Breast epithelium (tissue), 4 donors: ENCODE data around the gene PMP22. TPM values are rescaled to one million over a fixed set of nuclear protein-coding genes. Genes with fewer than 3 reads are reported as not detected.

ENCODE experiments used
- DNase-seq, 2 donors: peaks; one replicate each; pipeline ENCODE4 v3.0.0-alpha.2; 2019; ENCODE audit warnings: low spot score in 2 of 2
- H3K27ac ChIP-seq, 2 donors: fragments of 200-600 bp; sonication (generic) in 1 of 2; one replicate each; pipeline ENCODE4 v1.5.1; 2016 to 2019; ENCODE audit warnings: mild to moderate bottlenecking in 1 of 2
- H3K27me3 ChIP-seq, 2 donors: fragments of 200-600 bp; sonication (generic) in 1 of 2; one replicate each; pipeline versions ENCODE4 v1.5.1 to v1.6.0; 2017 to 2019; ENCODE audit warnings: control low read depth in 1 of 2, mild to moderate bottlenecking in 1 of 2
- H3K36me3 ChIP-seq: fragments of 200-600 bp; one replicate; pipeline ENCODE4 v1.5.1; 2019
- H3K4me1 ChIP-seq, 2 donors: fragments of 200-600 bp; sonication (generic); one replicate each; pipeline ENCODE4 v1.5.1; 2016 to 2019; ENCODE audit warnings: control low read depth in 1 of 2
- H3K4me3 ChIP-seq, 3 donors: fragments of 200-600 bp; sonication (generic); 1 replicate in 2 of 3; 2 replicates in 1 of 3; pipeline ENCODE4 v1.5.1; 2016 to 2019; ENCODE audit warnings: mild to moderate bottlenecking in 3 of 3, moderate library complexity in 2 of 3
- H3K9me3 ChIP-seq, 2 donors: fragments of 200-600 bp; sonication (generic) in 1 of 2; one replicate each; pipeline ENCODE4 v1.5.1; 2016 to 2019; ENCODE audit warnings: control low read depth in 1 of 2
- POLR2A ChIP-seq: fragments of 450-650 bp; IDR thresholded peaks from one replicate; pipeline ENCODE4 v1.6.1; 2016; ENCODE audit warnings: antibody characterized with exemption, mild to moderate bottlenecking, moderate library complexity
- POLR2AphosphoS5 ChIP-seq, 3 donors: sonication (generic); formaldehyde crosslinking; IDR thresholded peaks; one replicate each; pipeline ENCODE4 v1.6.1; 2017; ENCODE audit warnings: antibody characterized with exemption in 3 of 3
- intact Hi-C: fragments of 100-400 bp; cut with DNase I; formaldehyde crosslinking; loops from one replicate; pipeline ENCODE4 v1.15.1; 2023; ENCODE audit warnings: low total_unique reads
- total RNA-seq, 3 donors: library from RNA; depleted of rRNA; stranded (reverse); fragments of >200 nt; gene quantifications; one replicate each; pipeline ENCODE4 v1.1.0, GENCODE V29; 2016
- TF ChIP-seq, protein P1 (sequence below), 3 donors: fragments of 450-650 bp; IDR thresholded peaks; one replicate each; pipeline ENCODE4 v1.5.1; 2016 to 2017; ENCODE audit warnings: antibody characterized with exemption in 3 of 3, mild to moderate bottlenecking in 3 of 3, moderate library complexity in 3 of 3

The PMP22 gene
- total RNA-seq, 3 donors from 2014 or later = 114 to 478 (median 152) TPM

DNA sequence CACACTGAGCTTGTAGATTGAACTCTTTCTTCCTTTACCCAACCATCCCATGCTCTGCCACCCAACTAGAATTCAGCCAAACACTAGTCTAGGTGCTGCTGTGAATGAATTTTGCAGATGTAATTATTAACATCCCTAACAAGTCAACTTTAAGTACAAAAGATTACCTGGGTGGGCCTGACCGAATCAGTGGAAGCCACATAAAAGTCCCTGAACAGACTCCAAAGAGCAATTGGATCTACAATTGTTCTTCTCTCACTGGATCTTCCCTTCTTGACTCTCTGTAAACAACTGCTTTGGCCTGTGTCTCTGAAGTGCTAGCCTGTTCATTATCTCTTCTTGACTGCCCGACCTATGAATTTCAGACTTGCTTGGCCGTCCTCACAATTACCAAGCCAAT lies 67.9 kb downstream of the PMP22 start:
- Histone ChIP-seq H3K27ac (no peak overlapping the region), H3K36me3 (no peaks in the 10 kb centered on the region), H3K4me3 (no peak overlapping the region), H3K4me1 (no peaks in the 10 kb centered on the region), H3K9me3 (peaks cover 15 to 31% of the 10 kb centered on the region in 2 donors), H3K27me3 (no peaks in the 10 kb centered on the region)
- no peak for TF ChIP-seq POLR2A
- TF ChIP-seq, protein P1, sequence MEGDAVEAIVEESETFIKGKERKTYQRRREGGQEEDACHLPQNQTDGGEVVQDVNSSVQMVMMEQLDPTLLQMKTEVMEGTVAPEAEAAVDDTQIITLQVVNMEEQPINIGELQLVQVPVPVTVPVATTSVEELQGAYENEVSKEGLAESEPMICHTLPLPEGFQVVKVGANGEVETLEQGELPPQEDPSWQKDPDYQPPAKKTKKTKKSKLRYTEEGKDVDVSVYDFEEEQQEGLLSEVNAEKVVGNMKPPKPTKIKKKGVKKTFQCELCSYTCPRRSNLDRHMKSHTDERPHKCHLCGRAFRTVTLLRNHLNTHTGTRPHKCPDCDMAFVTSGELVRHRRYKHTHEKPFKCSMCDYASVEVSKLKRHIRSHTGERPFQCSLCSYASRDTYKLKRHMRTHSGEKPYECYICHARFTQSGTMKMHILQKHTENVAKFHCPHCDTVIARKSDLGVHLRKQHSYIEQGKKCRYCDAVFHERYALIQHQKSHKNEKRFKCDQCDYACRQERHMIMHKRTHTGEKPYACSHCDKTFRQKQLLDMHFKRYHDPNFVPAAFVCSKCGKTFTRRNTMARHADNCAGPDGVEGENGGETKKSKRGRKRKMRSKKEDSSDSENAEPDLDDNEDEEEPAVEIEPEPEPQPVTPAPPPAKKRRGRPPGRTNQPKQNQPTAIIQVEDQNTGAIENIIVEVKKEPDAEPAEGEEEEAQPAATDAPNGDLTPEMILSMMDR (IDR thresholded peaks at IDR 0.05) = no peak
- no peak for TF ChIP-seq POLR2AphosphoS5 (IDR thresholded peaks at IDR 0.05)
- intact Hi-C loops = no loop called here
- DNase-seq = no peak

DNA sequence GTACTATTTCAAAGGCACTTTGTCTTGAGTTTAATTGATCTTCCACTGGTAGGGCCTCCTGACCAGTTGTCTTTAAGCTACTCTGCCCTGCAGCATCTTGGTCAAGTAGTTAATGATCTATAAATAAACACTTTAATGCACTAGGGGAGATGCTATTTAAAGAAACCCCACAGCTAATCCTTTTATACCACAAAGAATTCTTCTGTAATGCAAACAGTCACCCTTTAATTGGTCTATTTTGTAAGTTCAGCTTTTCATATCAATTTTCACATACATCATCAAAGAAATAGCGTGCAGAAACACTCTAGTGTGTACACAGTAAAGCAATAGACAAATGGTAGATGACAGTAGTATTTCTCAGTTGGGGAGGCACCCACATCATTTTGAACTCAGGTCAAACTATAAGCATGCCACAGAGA lies 70.3 kb downstream of the PMP22 start:
- no peaks in the 10 kb centered on the region for H3K36me3 ChIP-seq
- H3K9me3 ChIP-seq = peaks cover under 1 to 12% of the 10 kb centered on the region in 2 donors
- TF ChIP-seq POLR2AphosphoS5 (IDR thresholded peaks at IDR 0.05) = no peak
- TF ChIP-seq, protein P1 (IDR thresholded peaks at IDR 0.05) = no peak
- TF ChIP-seq POLR2A = no peak
- intact Hi-C loops = no loop called here
- DNase-seq = no peak
- H3K27me3 ChIP-seq = no peaks in the 10 kb centered on the region
- no peak overlapping the region for H3K27ac ChIP-seq
- no peak overlapping the region for H3K4me3 ChIP-seq
- no peaks in the 10 kb centered on the region for H3K4me1 ChIP-seq

DNA sequence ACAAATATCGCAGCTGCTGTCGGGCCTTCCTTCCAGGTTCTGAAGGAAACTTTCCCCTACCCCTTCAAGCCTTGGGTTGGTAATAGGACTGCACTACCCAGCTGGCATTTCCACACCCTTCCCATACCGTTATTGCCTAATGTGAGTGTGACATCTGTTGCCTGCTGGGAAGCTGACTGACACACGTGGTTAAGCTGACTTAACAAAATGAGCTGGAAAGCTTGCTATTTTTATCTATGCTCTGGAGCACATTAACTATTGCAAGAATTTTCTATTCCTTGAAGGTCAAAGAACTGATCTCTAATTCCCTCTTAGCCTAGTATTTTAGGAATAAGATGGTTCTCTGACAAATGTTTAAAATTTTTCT lies 79.5 kb downstream of the PMP22 start:
- Histone ChIP-seq H3K27me3 (no peaks in the 10 kb centered on the region), H3K4me1 (no peaks in the 10 kb centered on the region), H3K27ac (peak overlapping the region in 1 of 2 donors; percentile 9), H3K9me3 (no peaks in the 10 kb centered on the region), H3K36me3 (no peaks in the 10 kb centered on the region), H3K4me3 (no peak overlapping the region)
- intact Hi-C loops = loop anchor here (2.0 kb wide), 1 partner anchor 51 kb away; no protein-coding TSS in a partner anchor
- DNase-seq = no peak
- TF ChIP-seq, protein P1 (IDR thresholded peaks at IDR 0.05) = no peak
- TF ChIP-seq POLR2A (no peak), POLR2AphosphoS5 (IDR thresholded peaks at IDR 0.05) (peak in 2 of 3 donors; percentile 37 to 66)

DNA sequence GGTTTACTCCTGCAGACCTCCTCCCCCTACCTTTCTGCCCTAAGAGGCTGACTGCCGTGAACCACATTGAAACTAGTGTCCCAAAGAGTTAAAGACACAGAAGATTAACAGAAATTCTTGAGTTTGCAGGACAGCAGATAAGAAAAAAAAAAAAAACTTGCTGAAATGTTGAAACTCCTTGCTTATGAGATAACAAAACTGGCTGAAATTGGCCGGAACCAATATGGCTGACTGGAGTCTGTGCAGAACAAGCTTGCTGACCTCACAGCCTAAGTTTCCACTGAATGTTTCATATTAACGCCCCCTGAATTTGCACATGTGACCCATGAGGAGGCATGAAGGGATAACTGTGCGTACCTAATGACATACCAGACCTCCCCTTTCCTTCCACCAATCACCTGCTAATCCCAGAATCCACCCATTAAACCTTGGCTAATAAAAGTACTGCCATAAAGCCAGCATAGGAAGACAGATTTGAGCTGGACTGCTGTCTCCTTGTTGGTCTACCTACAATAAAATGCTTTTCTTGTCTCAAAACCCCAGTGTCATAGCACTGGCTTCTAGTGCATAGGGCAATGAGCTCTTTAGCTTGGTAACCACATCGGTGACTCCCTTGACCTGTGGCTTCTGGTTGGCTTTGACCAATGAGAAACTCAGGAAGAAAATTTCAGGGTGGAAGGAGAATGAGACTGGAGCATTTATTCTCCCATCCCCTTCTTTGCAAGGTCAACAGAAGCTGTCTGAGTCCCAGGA lies 80.1 kb downstream of the PMP22 start:
- Histone ChIP-seq H3K4me1 (no peaks in the 10 kb centered on the region), H3K4me3 (no peak overlapping the region), H3K9me3 (no peaks in the 10 kb centered on the region), H3K36me3 (no peaks in the 10 kb centered on the region), H3K27me3 (no peaks in the 10 kb centered on the region), H3K27ac (peak overlapping the region in 1 of 2 donors; percentile 9)
- no peak for DNase-seq
- TF ChIP-seq POLR2A = no peak
- TF ChIP-seq, protein P1 (IDR thresholded peaks at IDR 0.05) = no peak
- TF ChIP-seq POLR2AphosphoS5 (IDR thresholded peaks at IDR 0.05) = no peak
- intact Hi-C loops = loop anchor here (2.0 kb wide), 1 partner anchor 52 kb away; no protein-coding TSS in a partner anchor

DNA sequence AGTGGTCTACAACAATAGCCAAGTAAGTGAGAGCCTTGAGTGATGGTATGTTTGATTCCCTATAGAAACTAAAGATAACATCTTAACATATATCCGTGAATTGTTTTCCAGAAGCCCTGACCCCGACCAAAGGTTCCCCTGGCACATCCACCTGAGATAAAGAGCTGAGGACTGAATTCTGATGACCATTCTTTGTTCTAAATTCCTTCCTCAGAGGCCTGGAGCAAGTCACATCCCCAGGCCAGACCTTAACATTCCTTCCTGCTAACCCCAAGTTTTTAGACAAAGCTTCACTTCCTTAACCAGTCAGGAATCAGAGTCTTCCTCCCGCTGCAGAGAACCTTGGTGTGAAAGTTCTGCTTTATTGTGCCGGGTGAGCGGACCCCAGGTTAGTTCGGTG lies 83.3 kb downstream of the PMP22 start:
- TF ChIP-seq, protein P1 (IDR thresholded peaks at IDR 0.05) = no peak
- TF ChIP-seq POLR2AphosphoS5 (IDR thresholded peaks at IDR 0.05) (no peak), POLR2A (no peak)
- intact Hi-C loops = no loop called here
- no peak for DNase-seq
- H3K9me3 ChIP-seq = no peaks in the 10 kb centered on the region
- no peak overlapping the region for H3K27ac ChIP-seq
- no peak overlapping the region for H3K4me3 ChIP-seq
- H3K27me3 ChIP-seq = no peaks in the 10 kb centered on the region
- no peaks in the 10 kb centered on the region for H3K36me3 ChIP-seq
- H3K4me1 ChIP-seq = no peaks in the 10 kb centered on the region
